Endothelial cell of umbilical vein (primary cell): ENCODE results near the gene THOC2.

ENCODE experiments used
- JUN ChIP-seq: IDR thresholded peaks from 2 replicates; pipeline ENCODE4 v1.6.1; 2011; ENCODE audit warnings: borderline replicate concordance, low read depth; ENCODE audit not compliant: insufficient read length, insufficient read depth
- POLR2A ChIP-seq: IDR thresholded peaks from 2 replicates; pipeline ENCODE4 v1.6.1; 2012; ENCODE audit warnings: low read depth, mild to moderate bottlenecking, control low read depth, low read length
- TF ChIP-seq, protein P1 (sequence below), 2 donors: IDR thresholded peaks; 1 replicate in 1 of 2; 2 replicates in 1 of 2; pipeline ENCODE4 v1.5.1; 2011; ENCODE audit warnings: low read length in 2 of 2, mild to moderate bottlenecking in 2 of 2, moderate library complexity in 2 of 2, control low read depth in 1 of 2, inconsistent platforms in 1 of 2, low read depth in 1 of 2; ENCODE audit not compliant: insufficient read depth in 1 of 2; ENCODE audit errors: extremely low read depth in 1 of 2

DNA sequence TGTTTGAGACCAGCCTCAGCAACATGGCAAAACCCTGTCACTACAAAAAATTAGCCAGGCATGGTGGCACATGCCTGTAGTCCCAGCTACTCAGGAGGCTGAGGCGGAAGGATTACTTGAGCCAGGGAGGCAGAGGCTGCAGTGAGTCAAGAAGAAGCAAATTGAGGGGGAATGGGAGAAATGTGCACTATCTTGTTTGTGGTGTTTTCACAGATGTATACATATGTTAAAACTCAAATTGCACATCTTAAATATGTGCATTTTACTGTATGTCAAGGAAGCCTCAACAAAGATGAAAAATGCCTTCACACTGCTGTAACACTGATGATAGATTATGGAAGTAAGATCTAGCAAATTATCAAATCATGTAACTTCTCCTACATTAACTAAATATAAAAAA is 44.3 kb downstream of the THOC2 start:
- TF ChIP-seq, protein P1, sequence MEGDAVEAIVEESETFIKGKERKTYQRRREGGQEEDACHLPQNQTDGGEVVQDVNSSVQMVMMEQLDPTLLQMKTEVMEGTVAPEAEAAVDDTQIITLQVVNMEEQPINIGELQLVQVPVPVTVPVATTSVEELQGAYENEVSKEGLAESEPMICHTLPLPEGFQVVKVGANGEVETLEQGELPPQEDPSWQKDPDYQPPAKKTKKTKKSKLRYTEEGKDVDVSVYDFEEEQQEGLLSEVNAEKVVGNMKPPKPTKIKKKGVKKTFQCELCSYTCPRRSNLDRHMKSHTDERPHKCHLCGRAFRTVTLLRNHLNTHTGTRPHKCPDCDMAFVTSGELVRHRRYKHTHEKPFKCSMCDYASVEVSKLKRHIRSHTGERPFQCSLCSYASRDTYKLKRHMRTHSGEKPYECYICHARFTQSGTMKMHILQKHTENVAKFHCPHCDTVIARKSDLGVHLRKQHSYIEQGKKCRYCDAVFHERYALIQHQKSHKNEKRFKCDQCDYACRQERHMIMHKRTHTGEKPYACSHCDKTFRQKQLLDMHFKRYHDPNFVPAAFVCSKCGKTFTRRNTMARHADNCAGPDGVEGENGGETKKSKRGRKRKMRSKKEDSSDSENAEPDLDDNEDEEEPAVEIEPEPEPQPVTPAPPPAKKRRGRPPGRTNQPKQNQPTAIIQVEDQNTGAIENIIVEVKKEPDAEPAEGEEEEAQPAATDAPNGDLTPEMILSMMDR (IDR thresholded peaks at IDR 0.05; ENCODE audit: extremely low read depth in 1 of 2, insufficient read depth in 1 of 2, low read depth in 1 of 2, low read length in 2 of 2), result no peak
- no peak for TF ChIP-seq POLR2A
- TF ChIP-seq JUN, result no peak
